GM12878 (cell line): ENCODE data around the gene YPEL2. TPM values are rescaled to one million over a fixed set of nuclear protein-coding genes. Genes with fewer than 3 reads are reported as not detected.

Experiments used
- ATAC-seq: fragments of 200-7000 bp; cut with Tn5 transposase; 3 replicates; pipeline ENCODE4 v1.9.1; 2020; ENCODE audit warnings: mild to moderate bottlenecking, moderate library complexity
- BruUV-seq: library from RNA; stranded (reverse); fragments of 400-500 nt; replicated peaks from 2 replicates; lab custom pipeline; 2021; lab: Mats Ljungman, UMichigan
- CTCF ChIA-PET: fragments of 300-600 bp; sonication (Branson Sonifier 250); formaldehyde crosslinking; extraction: SDS; loops from one replicate; lab custom pipeline; 2021; ENCODE audit warnings: inconsistent platforms; lab: Yijun Ruan, JAX
- POLR2A ChIA-PET: fragments of 350-600 bp; formaldehyde crosslinking; extraction: SDS; loops from one replicate; lab custom pipeline; 2021; ENCODE audit warnings: inconsistent platforms; lab: Charles Lee
- RAD21 ChIA-PET: fragments of 300-600 bp; sonication (Branson Sonifier 250); formaldehyde crosslinking; loops from one replicate; lab custom pipeline; 2023; ENCODE audit warnings: antibody characterized with exemption; ENCODE audit not compliant: unreplicated experiment; lab: Charles Lee
- SMC1A ChIA-PET: fragments of 300-600 bp; sonication (Branson Sonifier 250); formaldehyde crosslinking; loops from one replicate; lab custom pipeline; 2023; ENCODE audit not compliant: unreplicated experiment, uncharacterized antibody; lab: Charles Lee
- DNase-seq: peaks from one replicate; pipeline ENCODE4 v3.0.0-alpha.2; 2011; ENCODE audit warnings: low read depth, low spot score
- FAIRE-seq: peaks from 3 replicates; lab custom pipeline; 2011; peaks lifted over from hg19 to GRCh38; lab: Jason Lieb, UNC
- H2AFZ ChIP-seq: 2 replicates; pipeline ENCODE4 v1.6.0; 2011; ENCODE audit warnings: low read depth, low read length, control low read depth; ENCODE audit not compliant: control insufficient read depth
- H3K27ac ChIP-seq: 2 replicates; pipeline ENCODE4 v1.5.1; 2011; ENCODE audit warnings: control low read depth; ENCODE audit not compliant: control insufficient read depth, insufficient read depth
- H3K27me3 ChIP-seq, 2 experiments: replicated peaks in 1 of 2; 2 replicates each; pipeline versions ENCODE4 v1.6.0 to v1.6.1; 2011; ENCODE audit warnings: low read length in 1 of 2; ENCODE audit not compliant: control insufficient read depth in 2 of 2, insufficient read depth in 2 of 2
- H3K36me3 ChIP-seq, 2 experiments: 2 replicates each; pipeline ENCODE4 v1.5.1; 2011; ENCODE audit warnings: low read length in 1 of 2; ENCODE audit not compliant: control insufficient read depth in 2 of 2, insufficient read depth in 2 of 2
- H3K4me1 ChIP-seq: 2 replicates; pipeline ENCODE4 v1.6.1; 2011; ENCODE audit warnings: mild to moderate bottlenecking, low read length, moderate library complexity, mixed read lengths; ENCODE audit not compliant: control insufficient read depth, insufficient read depth
- H3K4me2 ChIP-seq: 2 replicates; pipeline ENCODE4 v1.6.0; 2011; ENCODE audit warnings: control low read depth; ENCODE audit not compliant: control insufficient read depth, insufficient read depth
- H3K4me3 ChIP-seq: fragments of 200-600 bp; sonication (generic); 2 replicates; pipeline ENCODE4 v1.5.1; 2016
- H3K79me2 ChIP-seq: 2 replicates; pipeline ENCODE4 v1.6.0; 2011; ENCODE audit warnings: low read length; ENCODE audit not compliant: control insufficient read depth, insufficient read depth
- H3K9ac ChIP-seq: 2 replicates; pipeline ENCODE4 v1.8.0; 2011; ENCODE audit warnings: low read length, control low read depth, mixed read lengths; ENCODE audit not compliant: control insufficient read depth, insufficient read depth
- H3K9me3 ChIP-seq: replicated peaks from 3 replicates; pipeline ENCODE4 v1.5.1; 2011; ENCODE audit warnings: mild to moderate bottlenecking, low read length; ENCODE audit not compliant: control insufficient read depth, insufficient read depth
- H4K20me1 ChIP-seq: 2 replicates; pipeline ENCODE4 v1.6.0; 2011; ENCODE audit not compliant: control insufficient read depth, insufficient read depth
- CBX3 ChIP-seq: fragments of 200-600 bp; sonication (generic); IDR thresholded peaks from 2 replicates; pipeline ENCODE4 v1.6.1; 2016; ENCODE audit warnings: low read depth, borderline replicate concordance
- CREM ChIP-seq: IDR thresholded peaks from 2 replicates; pipeline ENCODE4 v1.6.1; 2014; ENCODE audit warnings: antibody characterized with exemption, low read depth
- EGR1 ChIP-seq, 2 experiments: IDR thresholded peaks; 1 replicate in 1 of 2; 2 replicates in 1 of 2; pipeline ENCODE4 v1.6.1; 2011 to 2012; ENCODE audit warnings: low read depth in 2 of 2, low read length in 2 of 2, borderline replicate concordance in 1 of 2, mild to moderate bottlenecking in 1 of 2, moderate library complexity in 1 of 2
- EP300 ChIP-seq, 2 experiments: fragments of 150-350 bp in 1 of 2; IDR thresholded peaks; 2 replicates each; pipeline ENCODE4 v1.6.1; 2011 to 2012; ENCODE audit warnings: low read depth in 2 of 2, low read length in 2 of 2, borderline replicate concordance in 1 of 2, improper control_type of control experiment in 1 of 2, inconsistent platforms in 1 of 2; ENCODE audit not compliant: control insufficient read depth in 1 of 2
- IKZF1 ChIP-seq: fragments of 450-650 bp; conservative IDR thresholded peaks from 2 replicates; pipeline ENCODE4 v1.6.1; 2017; ENCODE audit warnings: antibody characterized with exemption, mild to moderate bottlenecking
- KDM1A ChIP-seq: fragments of 200-600 bp; sonication (generic); IDR thresholded peaks from 2 replicates; pipeline ENCODE4 v1.6.1; 2016; ENCODE audit warnings: borderline replicate concordance
- MEF2B ChIP-seq: fragments of 450-650 bp; IDR thresholded peaks from 2 replicates; pipeline ENCODE4 v1.6.1; 2018; ENCODE audit warnings: mild to moderate bottlenecking, moderate library complexity; ENCODE audit not compliant: partially characterized antibody, poor library complexity, severe bottlenecking
- MTA2 ChIP-seq: fragments of 450-650 bp; IDR thresholded peaks from 2 replicates; pipeline ENCODE4 v1.6.1; 2016; ENCODE audit warnings: low read depth, mild to moderate bottlenecking, moderate library complexity
- NFXL1 ChIP-seq: fragments of 450-650 bp; IDR thresholded peaks from 2 replicates; pipeline ENCODE4 v1.6.1; 2017; ENCODE audit warnings: antibody characterized with exemption, mild to moderate bottlenecking, borderline replicate concordance
- NRF1 ChIP-seq: conservative IDR thresholded peaks from 2 replicates; pipeline ENCODE4 v1.6.1; 2011; ENCODE audit warnings: mild to moderate bottlenecking, low read depth, low read length, improper control_type of control experiment
- RAD51 ChIP-seq: fragments of 450-650 bp; IDR thresholded peaks from 2 replicates; pipeline ENCODE4 v1.6.1; 2016; ENCODE audit warnings: moderate library complexity, mild to moderate bottlenecking, inconsistent platforms
- RB1 ChIP-seq: fragments of 450-650 bp; formaldehyde crosslinking; IDR thresholded peaks from 2 replicates; pipeline ENCODE4 v1.6.1; 2017; ENCODE audit warnings: mild to moderate bottlenecking, borderline replicate concordance
- RELA ChIP-seq: fragments of 450-650 bp; IDR thresholded peaks from 2 replicates; pipeline ENCODE4 v1.8.0; 2014; ENCODE audit warnings: borderline replicate concordance; ENCODE audit not compliant: partially characterized antibody
- SMAD1 ChIP-seq: fragments of 450-650 bp; IDR thresholded peaks from 2 replicates; pipeline ENCODE4 v1.6.1; 2018; ENCODE audit warnings: mild to moderate bottlenecking, low read depth; ENCODE audit not compliant: partially characterized antibody
- YBX1 ChIP-seq: fragments of 450-650 bp; IDR thresholded peaks from 2 replicates; pipeline ENCODE4 v1.6.1; 2016; ENCODE audit warnings: antibody characterized with exemption
- ZNF24 ChIP-seq: fragments of 450-650 bp; IDR thresholded peaks from 2 replicates; pipeline ENCODE4 v1.6.1; 2017; ENCODE audit warnings: antibody characterized with exemption, mild to moderate bottlenecking
- WGBS: methylation state at CpG from one replicate; pipeline ENCODE4 v1.1.6; 2016; ENCODE audit warnings: low lambda C conversion rate; ENCODE audit not compliant: insufficient replicate concordance, insufficient coverage; ENCODE audit errors: missing lambda C conversion rate; 5-methylcytosine and 5-hydroxymethylcytosine counted together
- in situ Hi-C: fragments of 300-500 bp; cut with MboI; formaldehyde crosslinking; loops from 9 replicates; pipeline ENCODE4 v1.14.3; 2018; ENCODE audit warnings: mixed read lengths
- intact Hi-C: fragments of 100-400 bp; cut with micrococcal nuclease; formaldehyde crosslinking; loops from one replicate; pipeline ENCODE4 v1.14.2; 2022; ENCODE audit not compliant: unreplicated experiment
- polyA plus RNA-seq, 11 experiments: library from polyadenylated mRNA; depleted of rRNA in 4 of 11; unstranded in 6 of 11; stranded (reverse) in 5 of 11; fragments of >200 nt; fragmentation: Nextera tagmentation in 4 of 11; fragmentation: Illumina TruSeq in 1 of 11; extraction: Ambion mirVana in 4 of 11; extraction: Trizol in 1 of 11; gene quantifications; 1 replicate in 1 of 11; 2 replicates in 10 of 11; pipeline versions ENCODE4 v1.2.1 to v1.2.3, GENCODE V29; 2011 to 2016; ENCODE audit warnings: inconsistent platforms in 2 of 11, missing spikeins in 2 of 11, low read depth in 1 of 11
- total RNA-seq, 4 experiments: library from RNA; depleted of rRNA in 3 of 4; stranded (reverse); fragments of >200 nt in 3 of 4; fragmentation: Illumina TruSeq in 1 of 4; extraction: Trizol in 1 of 4; gene quantifications; 2 replicates each; pipeline versions ENCODE4 v1.2.1 to v1.2.3, GENCODE V29; 2013 to 2021
- TF ChIP-seq, protein P1 (sequence below): IDR thresholded peaks from 2 replicates; pipeline ENCODE4 v1.6.1; 2012; ENCODE audit warnings: low read depth, low read length, improper control_type of control experiment
- TF ChIP-seq, protein P2 (sequence below): fragments of 450-650 bp; IDR thresholded peaks from 2 replicates; pipeline ENCODE4 v1.6.1; 2014; ENCODE audit warnings: mild to moderate bottlenecking
- TF ChIP-seq, protein P3 (sequence below): IDR thresholded peaks from 2 replicates; pipeline ENCODE4 v1.6.1; 2012; ENCODE audit warnings: low read length, inconsistent platforms
- TF ChIP-seq, protein P4 (sequence below): fragments of 450-650 bp; IDR thresholded peaks from 2 replicates; pipeline ENCODE4 v1.6.1; 2017; ENCODE audit warnings: borderline replicate concordance

The YPEL2 gene
- total and polyA plus RNA-seq, 10 of the 15 experiments (the other 5 are each of a cell fraction or from before 2014, with no cell fraction given): 0.11 to 8.1 (median 0.48) TPM

DNA sequence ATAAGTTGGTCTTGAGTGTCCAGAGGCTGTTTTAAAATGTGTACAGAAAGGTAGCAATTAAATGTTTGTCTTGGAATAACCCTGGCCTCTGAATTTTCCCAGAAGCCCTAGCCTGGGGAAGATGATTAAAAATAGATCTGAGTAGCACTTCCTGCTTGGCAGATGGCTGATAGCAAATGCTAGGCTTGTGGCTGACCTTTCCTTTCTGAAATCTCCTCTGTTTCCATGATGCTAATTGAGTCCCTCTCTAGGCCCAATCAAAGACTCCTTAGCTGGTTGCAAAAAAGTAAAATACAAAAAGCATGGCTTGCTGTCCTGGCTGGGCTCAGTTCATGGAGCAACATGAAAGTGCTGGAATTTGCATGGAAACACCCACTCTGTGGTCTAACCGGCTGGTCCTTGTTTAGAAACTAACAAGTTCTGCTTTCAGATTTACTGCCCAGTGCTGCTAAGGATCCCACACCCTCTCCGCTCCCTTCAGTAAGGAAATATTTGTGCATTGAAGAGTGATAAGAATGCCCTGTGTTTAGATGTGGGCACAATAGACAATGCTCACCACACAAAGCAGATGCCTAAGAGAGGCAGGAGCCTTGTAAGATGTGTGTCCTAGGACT is 40.8 kb downstream of the YPEL2 start:
- ChIA-PET RAD21 (no interaction called here), POLR2A (no interaction called here), CTCF (interaction anchor here (1.5 kb wide), 1 partner anchor 44 kb away, joined by 4 read pairs; no protein-coding TSS in a partner anchor), SMC1A (interaction anchor here (1.8 to 4.6 kb wide), 2 partner anchors 10 to 18 kb away, joined by 4 to 25 read pairs; no protein-coding TSS in a partner anchor)
- in situ Hi-C loops (no loop called here), intact Hi-C loops (loop anchor here (5.0 kb wide), 1 partner anchor 40 kb away; the partner anchor contains the start of gene YPEL2)
- Histone ChIP-seq H3K36me3 (no peaks in the 10 kb centered on the region), H3K27ac (peak overlapping the region; percentile 64), H3K27me3 (no peaks in the 10 kb centered on the region), H3K9ac (peak overlapping the region; percentile 32), H3K4me1 (peaks cover 60% of the 10 kb centered on the region), H3K4me3 (peak overlapping the region; percentile 18; the same call in 1 of the 2 replicates), H3K79me2 (no peaks in the 10 kb centered on the region), H4K20me1 (no peaks in the 10 kb centered on the region), H2AFZ (peak overlapping the region; percentile 39), H3K9me3 (no peaks in the 10 kb centered on the region; the same call in 2 of the 3 replicates), H3K4me2 (peak overlapping the region; percentile 70)
- 6% methylated on average over 2 of the region's 2 CpGs for WGBS
- no TSS peak for BruUV-seq
- DNase-seq (peak; percentile 79), ATAC-seq (peak; percentile 88), FAIRE-seq (peak; percentile 83)
- TF ChIP-seq KDM1A (no peak), EP300 (IDR thresholded peaks at IDR 0.05; ENCODE audit: borderline replicate concordance in 1 of 2, control insufficient read depth in 1 of 2, low read depth in 2 of 2, low read length in 2 of 2) (peak; percentile 68 to 69), CREM (0 out of 2 replicates have a peak, but pooled peaks have one; percentile 10), NRF1 (no peak), ZNF24 (no peak), MEF2B (peak; percentile 64), EGR1 (IDR thresholded peaks at IDR 0.05; ENCODE audit: borderline replicate concordance in 1 of 2, low read depth in 2 of 2, low read length in 2 of 2) (no peak), YBX1 (no peak), NFXL1 (no peak), IKZF1 (peak; percentile 99), RAD51 (no peak), RELA (no peak), MTA2 (peak; percentile 79), CBX3 (no peak), RB1 (no peak), SMAD1 (no peak)
- TF ChIP-seq, protein P1, sequence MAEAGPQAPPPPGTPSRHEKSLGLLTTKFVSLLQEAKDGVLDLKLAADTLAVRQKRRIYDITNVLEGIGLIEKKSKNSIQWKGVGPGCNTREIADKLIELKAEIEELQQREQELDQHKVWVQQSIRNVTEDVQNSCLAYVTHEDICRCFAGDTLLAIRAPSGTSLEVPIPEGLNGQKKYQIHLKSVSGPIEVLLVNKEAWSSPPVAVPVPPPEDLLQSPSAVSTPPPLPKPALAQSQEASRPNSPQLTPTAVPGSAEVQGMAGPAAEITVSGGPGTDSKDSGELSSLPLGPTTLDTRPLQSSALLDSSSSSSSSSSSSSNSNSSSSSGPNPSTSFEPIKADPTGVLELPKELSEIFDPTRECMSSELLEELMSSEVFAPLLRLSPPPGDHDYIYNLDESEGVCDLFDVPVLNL: no peak
- TF ChIP-seq, protein P2, sequence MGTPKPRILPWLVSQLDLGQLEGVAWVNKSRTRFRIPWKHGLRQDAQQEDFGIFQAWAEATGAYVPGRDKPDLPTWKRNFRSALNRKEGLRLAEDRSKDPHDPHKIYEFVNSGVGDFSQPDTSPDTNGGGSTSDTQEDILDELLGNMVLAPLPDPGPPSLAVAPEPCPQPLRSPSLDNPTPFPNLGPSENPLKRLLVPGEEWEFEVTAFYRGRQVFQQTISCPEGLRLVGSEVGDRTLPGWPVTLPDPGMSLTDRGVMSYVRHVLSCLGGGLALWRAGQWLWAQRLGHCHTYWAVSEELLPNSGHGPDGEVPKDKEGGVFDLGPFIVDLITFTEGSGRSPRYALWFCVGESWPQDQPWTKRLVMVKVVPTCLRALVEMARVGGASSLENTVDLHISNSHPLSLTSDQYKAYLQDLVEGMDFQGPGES: no peak
- TF ChIP-seq, protein P3, sequence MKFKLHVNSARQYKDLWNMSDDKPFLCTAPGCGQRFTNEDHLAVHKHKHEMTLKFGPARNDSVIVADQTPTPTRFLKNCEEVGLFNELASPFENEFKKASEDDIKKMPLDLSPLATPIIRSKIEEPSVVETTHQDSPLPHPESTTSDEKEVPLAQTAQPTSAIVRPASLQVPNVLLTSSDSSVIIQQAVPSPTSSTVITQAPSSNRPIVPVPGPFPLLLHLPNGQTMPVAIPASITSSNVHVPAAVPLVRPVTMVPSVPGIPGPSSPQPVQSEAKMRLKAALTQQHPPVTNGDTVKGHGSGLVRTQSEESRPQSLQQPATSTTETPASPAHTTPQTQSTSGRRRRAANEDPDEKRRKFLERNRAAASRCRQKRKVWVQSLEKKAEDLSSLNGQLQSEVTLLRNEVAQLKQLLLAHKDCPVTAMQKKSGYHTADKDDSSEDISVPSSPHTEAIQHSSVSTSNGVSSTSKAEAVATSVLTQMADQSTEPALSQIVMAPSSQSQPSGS: 0 out of 2 replicates have a peak, but pooled peaks have one; percentile 25
- TF ChIP-seq, protein P4, sequence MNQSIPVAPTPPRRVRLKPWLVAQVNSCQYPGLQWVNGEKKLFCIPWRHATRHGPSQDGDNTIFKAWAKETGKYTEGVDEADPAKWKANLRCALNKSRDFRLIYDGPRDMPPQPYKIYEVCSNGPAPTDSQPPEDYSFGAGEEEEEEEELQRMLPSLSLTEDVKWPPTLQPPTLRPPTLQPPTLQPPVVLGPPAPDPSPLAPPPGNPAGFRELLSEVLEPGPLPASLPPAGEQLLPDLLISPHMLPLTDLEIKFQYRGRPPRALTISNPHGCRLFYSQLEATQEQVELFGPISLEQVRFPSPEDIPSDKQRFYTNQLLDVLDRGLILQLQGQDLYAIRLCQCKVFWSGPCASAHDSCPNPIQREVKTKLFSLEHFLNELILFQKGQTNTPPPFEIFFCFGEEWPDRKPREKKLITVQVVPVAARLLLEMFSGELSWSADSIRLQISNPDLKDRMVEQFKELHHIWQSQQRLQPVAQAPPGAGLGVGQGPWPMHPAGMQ: no peak
